GM19395 (cell line): Measurements from ENCODE around the gene AQP9.

Experiments used
- ATAC-seq: cut with Tn5 transposase; IDR thresholded peaks from one replicate; pipeline ENCODE4 v1.9.1; 2021; ENCODE audit warnings: mild to moderate bottlenecking, moderate library complexity; ENCODE audit not compliant: unreplicated experiment

The AQP9 gene

DNA sequence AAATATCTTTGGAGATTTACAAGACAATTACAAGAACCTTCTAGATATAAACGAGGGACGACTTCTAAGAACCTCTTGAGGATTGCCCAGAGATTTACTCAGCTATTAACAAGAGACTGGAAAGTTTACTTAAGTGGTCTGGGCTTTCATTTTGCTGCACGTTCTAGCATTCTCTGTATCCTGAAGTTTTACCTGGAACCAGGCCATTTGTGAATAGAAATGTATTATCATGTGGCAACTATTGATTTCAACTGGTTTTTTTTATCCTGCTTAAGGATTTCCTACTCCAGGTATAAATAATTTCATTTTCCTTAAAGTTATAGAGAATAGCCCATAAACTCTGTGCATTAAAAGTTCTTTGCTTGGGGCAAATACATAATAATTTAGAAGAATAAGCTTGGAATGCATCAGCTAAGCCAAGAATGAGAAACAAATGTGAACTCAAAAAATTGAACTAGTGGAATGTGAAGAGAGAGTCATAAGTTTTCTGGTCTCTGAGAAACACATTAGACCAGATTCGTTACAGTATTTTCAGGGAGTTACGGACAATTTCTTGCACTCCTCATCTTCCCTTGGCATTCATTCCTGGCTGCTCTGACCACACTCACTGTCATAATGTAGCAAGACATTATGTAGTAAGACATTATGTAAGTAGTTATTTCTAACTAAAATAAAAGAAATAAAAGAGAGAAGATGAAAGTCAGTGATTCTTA is 1.3 kb downstream of the AQP9 start:
- ATAC-seq: no peak

DNA sequence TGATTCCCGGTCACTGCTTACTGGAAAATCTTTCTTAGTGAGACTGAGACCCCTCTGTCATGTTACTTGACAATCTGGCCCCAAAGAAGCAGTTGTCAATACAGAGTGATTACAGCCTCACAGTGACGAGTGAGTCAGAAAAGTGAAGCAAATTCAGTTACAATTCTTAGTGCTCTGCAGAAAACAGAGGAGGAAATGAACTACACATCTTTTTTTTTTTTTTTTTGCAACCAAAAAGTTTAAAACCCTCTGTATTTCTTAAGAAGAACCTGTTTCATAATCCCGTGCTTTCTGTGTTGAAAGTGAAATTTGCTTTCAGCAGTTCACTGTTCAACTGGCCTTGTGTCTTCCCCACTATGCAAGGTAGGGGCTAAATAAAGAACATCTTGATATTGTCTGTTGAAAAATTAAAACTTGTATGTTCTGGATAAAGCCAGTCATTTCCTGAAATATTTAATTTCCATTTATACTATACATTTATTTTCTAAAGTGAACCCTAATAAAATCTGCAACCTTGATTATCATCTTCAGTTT is 1.9 kb downstream of the AQP9 start:
- no peak for ATAC-seq

DNA sequence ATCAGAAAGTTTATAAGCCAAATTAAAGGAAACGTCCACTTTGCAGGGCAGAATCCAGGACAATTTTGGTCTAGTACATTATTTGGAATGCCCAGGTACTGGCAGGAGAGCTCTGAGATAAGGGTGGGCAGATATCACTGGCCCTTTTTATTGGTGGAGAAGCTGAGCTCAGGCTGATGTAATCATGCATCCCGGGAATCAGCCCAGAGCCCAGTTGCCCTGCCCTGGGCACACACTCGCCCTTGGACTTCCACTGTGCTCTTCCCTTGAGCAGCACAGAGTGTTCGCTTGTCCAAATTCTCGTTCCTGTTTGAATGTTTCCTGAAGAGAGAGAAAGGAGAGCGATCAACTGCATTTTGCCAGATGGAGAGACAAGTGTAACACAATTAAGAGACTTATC is 3.7 kb downstream of the AQP9 start:
- no peak for ATAC-seq

GRCh38 chr15:58142827-58143461 is 4.8 kb downstream of the AQP9 start:
- ATAC-seq: no peak

GRCh38 chr15:58145606-58146005 is 7.4 kb downstream of the AQP9 start:
- no peak for ATAC-seq

DNA sequence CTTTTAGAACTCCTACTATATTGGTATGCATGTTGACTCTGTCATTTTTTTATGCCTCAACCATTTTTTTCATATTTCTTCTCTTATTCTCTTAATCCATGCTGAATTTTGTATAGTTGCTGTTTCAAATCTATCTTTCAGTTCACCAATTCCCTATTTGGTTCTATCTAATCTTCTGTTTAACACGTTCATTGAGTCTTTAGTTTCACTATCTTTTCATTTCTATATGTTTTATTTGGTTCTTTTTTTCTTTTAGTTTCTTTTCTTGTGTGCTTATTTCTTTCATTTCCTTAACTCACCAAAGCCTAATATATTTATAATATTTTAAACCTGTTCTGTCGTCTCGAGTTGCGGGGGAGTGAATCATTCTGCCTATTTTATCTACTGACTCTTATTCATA is 8.0 kb downstream of the AQP9 start:
- no peak for ATAC-seq

DNA sequence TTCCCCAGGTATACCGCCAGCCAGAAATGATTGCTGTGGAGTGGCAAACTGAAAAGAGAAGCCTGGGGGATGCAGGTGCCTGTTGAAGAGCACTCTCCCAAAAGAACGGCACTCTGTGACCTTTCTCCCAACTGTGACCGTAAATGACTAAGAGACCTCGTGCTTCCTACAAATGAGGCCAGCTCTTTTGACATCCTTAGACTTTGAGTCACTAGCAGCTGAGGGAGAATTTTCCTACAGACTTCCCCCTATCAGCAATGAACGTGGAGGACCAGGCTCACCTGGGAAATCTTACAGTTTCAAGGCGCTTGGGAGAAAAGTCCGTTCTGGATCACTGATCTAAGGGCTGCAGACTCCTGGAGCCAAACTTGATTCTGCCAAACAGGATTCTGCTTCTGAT is 8.6 kb downstream of the AQP9 start:
- ATAC-seq: no peak

DNA sequence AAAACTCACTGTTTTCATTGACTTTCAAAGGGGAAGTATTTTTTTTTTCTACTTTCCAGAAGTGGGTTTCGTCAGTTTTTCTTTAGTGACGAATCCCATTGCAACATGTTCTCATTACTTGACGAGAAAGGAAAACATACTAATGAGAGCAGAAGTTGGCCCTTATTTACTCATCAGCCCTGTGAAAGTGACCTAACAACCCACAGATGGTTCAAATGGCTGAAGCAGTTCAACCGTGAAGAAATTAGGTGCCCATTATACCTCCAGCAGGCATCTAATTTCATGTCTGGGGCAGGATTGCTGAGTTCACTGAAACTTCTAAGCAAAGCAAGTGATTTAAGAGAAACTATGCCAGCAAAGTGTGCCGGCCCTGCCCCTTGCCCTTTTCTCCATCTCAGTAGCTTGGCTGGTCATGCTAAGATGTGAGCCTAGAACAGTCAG is 9.0 kb downstream of the AQP9 start:
- no peak for ATAC-seq

GRCh38 chr15:58148120-58148519 is 9.9 kb downstream of the AQP9 start:
- ATAC-seq: no peak

DNA sequence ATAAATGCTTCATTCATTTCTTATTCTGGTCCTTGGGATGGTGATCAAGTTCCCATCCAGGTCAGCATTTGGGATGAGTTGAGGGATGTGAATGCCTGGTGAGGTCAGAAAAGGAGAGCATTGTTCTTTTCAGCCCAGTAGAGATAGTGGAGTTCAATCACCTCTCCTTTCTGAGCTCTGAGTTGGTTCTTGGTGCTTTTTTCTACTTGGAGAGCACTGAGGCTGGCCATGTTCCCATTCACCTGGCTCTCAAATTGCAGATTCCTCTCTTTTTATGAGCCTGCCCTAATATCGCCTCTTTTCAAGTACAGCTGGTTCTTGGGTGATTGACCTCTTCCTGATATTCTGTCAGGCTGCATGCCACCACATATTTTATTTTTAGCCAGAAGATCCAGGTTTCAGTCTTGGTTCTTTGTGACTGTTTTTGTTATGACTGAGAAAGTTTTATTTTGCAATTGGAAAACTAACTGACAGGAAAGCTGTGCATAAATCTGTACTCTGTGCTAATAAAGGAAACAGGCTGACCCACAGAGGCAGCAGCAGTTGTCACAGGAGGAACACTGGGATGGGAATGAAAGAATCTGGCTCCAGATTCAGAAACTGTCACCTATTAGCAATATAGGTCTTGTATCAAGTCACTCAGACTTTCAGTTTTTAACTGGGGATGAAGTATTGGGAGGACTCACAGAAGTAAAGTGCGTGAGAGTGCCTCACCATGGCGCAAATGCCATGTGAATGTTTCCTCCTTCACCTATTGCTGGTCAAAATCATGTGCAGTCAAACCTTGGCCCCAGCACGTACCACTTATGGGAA is 10.7 kb downstream of the AQP9 start:
- ATAC-seq: no peak

GRCh38 chr15:58154769-58155168 is 16.6 kb downstream of the AQP9 start:
- ATAC-seq: no peak

- ATAC-seq: no peak
Observed at GRCh38 chr15:58159827-58160386, 21.7 kb downstream of the AQP9 start.

- ATAC-seq: no peak
Observed at GRCh38 chr15:58161436-58161930, 23.3 kb downstream of the AQP9 start.

DNA sequence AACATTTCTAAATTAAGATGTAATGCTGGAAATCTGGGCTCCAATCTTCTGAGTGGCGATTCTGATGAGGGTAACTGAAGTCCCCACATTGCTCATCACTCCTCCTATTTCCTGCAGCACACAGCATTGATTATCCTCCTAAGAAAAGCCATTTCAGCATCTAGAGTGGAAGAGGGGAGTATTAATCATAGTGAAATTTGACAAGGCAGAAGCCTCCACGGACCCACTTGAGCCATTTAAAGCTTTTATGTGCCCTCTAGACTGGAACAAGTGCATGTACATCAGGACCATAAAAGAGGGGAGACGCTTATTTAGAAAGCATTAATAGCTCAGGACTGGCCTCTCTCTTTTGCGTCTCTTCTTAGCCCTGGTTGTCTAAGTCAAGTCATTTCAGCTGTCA is 25.8 kb downstream of the AQP9 start:
- ATAC-seq: no peak

GRCh38 chr15:58164926-58165325 is 26.7 kb downstream of the AQP9 start:
- ATAC-seq: no peak

DNA sequence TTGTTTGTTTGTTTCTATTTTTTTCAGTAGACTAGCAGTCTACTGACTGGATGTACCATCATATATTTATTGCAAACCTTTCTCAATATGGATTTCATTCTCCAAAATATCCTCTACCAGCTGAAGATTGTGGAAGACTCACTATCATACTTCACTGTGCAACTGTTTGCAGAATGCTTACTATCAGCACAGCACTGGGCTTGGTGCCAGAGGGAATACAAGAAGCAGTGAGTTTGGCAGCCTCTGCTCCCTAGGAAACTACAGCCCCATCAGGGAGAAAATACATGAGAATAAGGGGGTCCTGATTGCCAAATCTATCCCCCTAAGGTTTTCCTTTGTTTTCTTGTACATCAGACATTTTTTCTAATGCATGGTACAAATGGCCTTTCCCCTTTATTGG is 27.5 kb downstream of the AQP9 start:
- no peak for ATAC-seq

GRCh38 chr15:58167095-58167691 is 29.0 kb downstream of the AQP9 start:
- ATAC-seq: no peak

DNA sequence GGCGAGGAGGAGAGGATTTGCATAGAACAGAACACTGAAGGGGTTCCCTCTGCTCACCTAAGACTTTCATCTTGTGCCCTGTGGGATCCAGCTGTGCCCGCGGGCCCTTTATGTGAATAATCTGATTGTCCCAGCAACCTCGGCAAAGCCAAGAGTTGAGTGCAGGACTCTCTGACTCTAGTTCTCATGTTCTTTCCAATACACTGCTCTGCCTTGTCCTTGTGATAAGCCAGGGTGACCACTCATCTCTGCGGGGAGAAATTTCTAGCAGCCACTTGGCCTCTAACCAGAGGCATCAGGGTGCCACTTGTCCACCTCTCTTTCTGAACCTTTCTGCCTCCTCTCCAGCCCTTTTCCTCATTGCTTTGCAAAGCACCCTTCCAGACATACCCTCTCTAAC is 31.8 kb downstream of the AQP9 start:
- no peak for ATAC-seq

- no peak for ATAC-seq
Observed at GRCh38 chr15:58171476-58172061, 33.4 kb downstream of the AQP9 start.

GRCh38 chr15:58174709-58175108 is 36.5 kb downstream of the AQP9 start:
- no peak for ATAC-seq
